ENCODE measurements around the gene DNAH8. TPM values are rescaled to one million over a fixed set of nuclear protein-coding genes. Genes with fewer than 3 reads are reported as not detected.

Gene DNAH8
- total RNA-seq, 1 experiment from 2014 or later = not detected

- intact Hi-C loops (cut with micrococcal nuclease; ENCODE audit: unreplicated experiment) = no loop called here
- Histone ChIP-seq H3K4me3 (ENCODE audit: low read depth in 2 of 2, low read length in 2 of 2) (no peak overlapping the region), H3K36me3 (ENCODE audit: control insufficient read depth, insufficient read depth, low read length) (no peaks in the 10 kb centered on the region), H3K9me3 (ENCODE audit: control insufficient read depth, insufficient read depth, low read depth, low read length) (no peaks in the 10 kb centered on the region), H3K27ac (ENCODE audit: low read length) (no peak overlapping the region), H3K4me1 (ENCODE audit: control insufficient read depth, insufficient read depth, low read length) (no peaks in the 10 kb centered on the region), H3K27me3 (ENCODE audit: control insufficient read depth, insufficient read depth, low read length) (no peaks in the 10 kb centered on the region; the same call in 1 of the 2 replicates)
- POLR2A ChIA-PET = no interaction called here
- CTCF ChIA-PET = no interaction called here
- TF ChIP-seq POLR2AphosphoS5 (IDR thresholded peaks at IDR 0.05; ENCODE audit: low read depth, low read length) (no peak), CTCF (IDR thresholded peaks at IDR 0.05) (no peak), TCF7L2 (IDR thresholded peaks at IDR 0.05; ENCODE audit: low read depth, low read length) (no peak), SIN3A (IDR thresholded peaks at IDR 0.05; ENCODE audit: borderline replicate concordance, insufficient read depth, low read depth, low read length) (no peak)
- TF ChIP-seq, protein P1, sequence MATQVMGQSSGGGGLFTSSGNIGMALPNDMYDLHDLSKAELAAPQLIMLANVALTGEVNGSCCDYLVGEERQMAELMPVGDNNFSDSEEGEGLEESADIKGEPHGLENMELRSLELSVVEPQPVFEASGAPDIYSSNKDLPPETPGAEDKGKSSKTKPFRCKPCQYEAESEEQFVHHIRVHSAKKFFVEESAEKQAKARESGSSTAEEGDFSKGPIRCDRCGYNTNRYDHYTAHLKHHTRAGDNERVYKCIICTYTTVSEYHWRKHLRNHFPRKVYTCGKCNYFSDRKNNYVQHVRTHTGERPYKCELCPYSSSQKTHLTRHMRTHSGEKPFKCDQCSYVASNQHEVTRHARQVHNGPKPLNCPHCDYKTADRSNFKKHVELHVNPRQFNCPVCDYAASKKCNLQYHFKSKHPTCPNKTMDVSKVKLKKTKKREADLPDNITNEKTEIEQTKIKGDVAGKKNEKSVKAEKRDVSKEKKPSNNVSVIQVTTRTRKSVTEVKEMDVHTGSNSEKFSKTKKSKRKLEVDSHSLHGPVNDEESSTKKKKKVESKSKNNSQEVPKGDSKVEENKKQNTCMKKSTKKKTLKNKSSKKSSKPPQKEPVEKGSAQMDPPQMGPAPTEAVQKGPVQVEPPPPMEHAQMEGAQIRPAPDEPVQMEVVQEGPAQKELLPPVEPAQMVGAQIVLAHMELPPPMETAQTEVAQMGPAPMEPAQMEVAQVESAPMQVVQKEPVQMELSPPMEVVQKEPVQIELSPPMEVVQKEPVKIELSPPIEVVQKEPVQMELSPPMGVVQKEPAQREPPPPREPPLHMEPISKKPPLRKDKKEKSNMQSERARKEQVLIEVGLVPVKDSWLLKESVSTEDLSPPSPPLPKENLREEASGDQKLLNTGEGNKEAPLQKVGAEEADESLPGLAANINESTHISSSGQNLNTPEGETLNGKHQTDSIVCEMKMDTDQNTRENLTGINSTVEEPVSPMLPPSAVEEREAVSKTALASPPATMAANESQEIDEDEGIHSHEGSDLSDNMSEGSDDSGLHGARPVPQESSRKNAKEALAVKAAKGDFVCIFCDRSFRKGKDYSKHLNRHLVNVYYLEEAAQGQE (IDR thresholded peaks at IDR 0.05; ENCODE audit: insufficient read depth in 1 of 2, low read depth in 2 of 2, low read length in 1 of 2) = no peak
- no peak for ATAC-seq
- no TSS peak for BruUV-seq (replicated peaks)
- DNase-seq (ENCODE audit: low read depth, low spot score) = no peak
- in situ Hi-C loops (cut with HindIII; ENCODE audit: low pct_unique_long_range_greater_than_20kb, low sequenced_read_pairs) = no loop called here
Observed at GRCh38 chr6:39077882-39078594, 362.9 kb downstream of the DNAH8 start.

GRCh38 chr6:39078695-39079094 lies 363.6 kb downstream of the DNAH8 start:
- intact Hi-C loops (cut with micrococcal nuclease; ENCODE audit: unreplicated experiment) (no loop called here), in situ Hi-C loops (cut with HindIII; ENCODE audit: low pct_unique_long_range_greater_than_20kb, low sequenced_read_pairs) (no loop called here)
- Histone ChIP-seq H3K4me1 (ENCODE audit: control insufficient read depth, insufficient read depth, low read length) (no peaks in the 10 kb centered on the region), H3K27me3 (ENCODE audit: control insufficient read depth, insufficient read depth, low read length) (no peaks in the 10 kb centered on the region; the same call in 1 of the 2 replicates), H3K36me3 (ENCODE audit: control insufficient read depth, insufficient read depth, low read length) (no peaks in the 10 kb centered on the region), H3K4me3 (ENCODE audit: low read depth in 2 of 2, low read length in 2 of 2) (no peak overlapping the region), H3K27ac (ENCODE audit: low read length) (no peak overlapping the region), H3K9me3 (ENCODE audit: control insufficient read depth, insufficient read depth, low read depth, low read length) (no peaks in the 10 kb centered on the region)
- no peak for TF ChIP-seq POLR2AphosphoS5 (IDR thresholded peaks at IDR 0.05; ENCODE audit: low read depth, low read length)
- TF ChIP-seq TCF7L2 (IDR thresholded peaks at IDR 0.05; ENCODE audit: low read depth, low read length) = no peak
- no peak for DNase-seq (ENCODE audit: low read depth, low spot score)
- no TSS peak for BruUV-seq (replicated peaks)
- CTCF ChIA-PET = no interaction called here
- no peak for ATAC-seq
- POLR2A ChIA-PET = interaction anchor here (0.5 kb wide), 1 partner anchor 48 kb away, joined by 5 read pairs; no protein-coding TSS in a partner anchor

Data from Panc1 (cell line).